Hematopoietic multipotent progenitor cell treated with erythropoietin and hydrocortisone succinate and interleukin-3 and kit ligand, for 17 days (in vitro differentiated cells): ENCODE results near the gene MANBA.
"Not testable (repeated sequence)": the region's sequence is repeated elsewhere in the genome, so short reads cannot be mapped to it uniquely, and the experiment has no call there.

Experiments used
- DNase-seq: peaks from one replicate; pipeline ENCODE4 v3.0.0-alpha.2; 2015; ENCODE audit warnings: low spot score

MANBA gene

GRCh38 chr4:102619776-102620631 lies 140.8 kb downstream of the MANBA start:
- DNase-seq: not testable (repeated sequence)

GRCh38 chr4:102619021-102619420 lies 141.7 kb downstream of the MANBA start:
- not testable (repeated sequence) for DNase-seq

GRCh38 chr4:102616636-102617035 lies 144.1 kb downstream of the MANBA start:
- no peak for DNase-seq

GRCh38 chr4:102614801-102615200 lies 146.0 kb downstream of the MANBA start:
- DNase-seq: no peak

DNA sequence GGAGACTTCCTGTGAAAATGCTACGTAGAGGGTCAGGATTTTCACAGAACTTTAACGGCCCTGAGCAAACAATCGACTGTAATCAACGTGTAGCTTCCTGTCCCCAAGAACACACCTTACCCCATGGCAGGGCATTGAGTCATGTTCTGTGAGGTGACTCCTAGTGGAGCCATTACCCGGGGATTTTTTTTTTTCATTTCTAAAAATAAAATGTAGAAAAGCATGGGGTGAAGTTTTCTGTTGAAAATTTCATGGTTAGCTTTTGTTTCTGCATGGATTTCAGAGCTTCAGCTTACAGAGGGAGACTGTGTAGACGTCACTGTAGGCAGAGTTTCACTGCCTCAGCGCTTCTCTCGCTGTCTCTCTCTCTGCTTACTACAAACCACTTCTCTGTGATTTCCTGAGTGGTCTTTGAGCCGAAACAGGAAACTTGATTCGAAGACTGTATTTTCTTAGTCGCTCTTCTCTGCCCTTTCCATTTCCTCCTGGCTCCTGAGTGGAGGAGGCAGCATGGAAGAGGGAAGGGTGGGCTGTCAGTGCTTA lies 147.9 kb downstream of the MANBA start:
- no peak for DNase-seq

GRCh38 chr4:102612210-102612609 lies 148.6 kb downstream of the MANBA start:
- DNase-seq: no peak

- no peak for DNase-seq
Measured at GRCh38 chr4:102610476-102610875, 150.3 kb downstream of the MANBA start.

DNA sequence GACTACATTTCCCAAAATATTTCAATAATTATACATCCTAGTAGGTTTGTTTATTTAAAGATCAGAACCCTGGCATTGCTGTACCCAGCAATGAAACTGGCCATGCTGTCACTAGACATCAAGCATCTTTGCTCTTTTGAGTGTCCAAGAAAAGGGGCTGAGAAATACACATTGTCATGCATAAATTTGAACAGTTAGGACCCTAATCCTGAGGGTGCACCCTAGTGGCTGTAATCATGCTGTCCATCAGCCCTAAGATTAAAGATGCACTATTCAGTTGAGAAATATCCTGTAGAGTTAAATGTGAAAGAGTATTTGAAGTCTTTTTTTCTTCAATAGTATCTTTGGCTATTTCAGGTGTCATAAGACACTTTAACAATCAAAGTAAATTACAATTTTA lies 150.8 kb downstream of the MANBA start:
- no peak for DNase-seq

DNA sequence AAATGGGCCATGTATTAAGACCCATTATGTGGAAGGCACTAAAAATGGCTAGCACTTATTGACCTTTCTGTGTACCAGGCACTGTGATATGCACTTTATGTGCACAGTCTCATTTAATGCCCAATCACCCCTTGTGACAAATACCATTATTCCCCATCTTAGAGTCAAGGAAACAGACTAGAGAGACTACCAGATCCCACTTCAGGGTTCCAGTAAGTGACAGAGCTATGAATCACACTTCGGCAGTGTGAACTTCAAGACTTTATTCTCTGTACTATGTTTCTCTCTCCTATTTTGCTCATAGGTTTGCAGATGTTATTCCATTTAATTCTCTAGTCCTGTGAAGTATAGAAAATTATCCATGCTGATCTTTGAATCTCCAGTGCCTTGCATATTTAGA lies 152.6 kb downstream of the MANBA start:
- no peak for DNase-seq

GRCh38 chr4:102606846-102607450 lies 153.8 kb downstream of the MANBA start:
- DNase-seq: no peak

DNA sequence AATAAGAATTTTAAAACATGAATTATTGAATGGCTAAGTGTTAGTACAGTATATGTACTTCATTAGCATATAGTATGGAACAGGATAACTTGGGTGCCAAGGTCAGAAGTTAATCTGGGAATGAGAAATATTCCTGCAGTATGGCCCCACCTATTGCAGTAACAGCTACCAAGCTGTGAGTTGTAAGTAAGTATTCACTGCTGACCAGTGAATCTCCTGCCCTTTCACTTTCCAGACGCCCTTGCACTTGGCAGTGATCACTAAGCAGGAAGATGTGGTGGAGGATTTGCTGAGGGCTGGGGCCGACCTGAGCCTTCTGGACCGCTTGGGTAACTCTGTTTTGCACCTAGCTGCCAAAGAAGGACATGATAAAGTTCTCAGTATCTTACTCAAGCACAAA lies 154.5 kb downstream of the MANBA start:
- no peak for DNase-seq

DNA sequence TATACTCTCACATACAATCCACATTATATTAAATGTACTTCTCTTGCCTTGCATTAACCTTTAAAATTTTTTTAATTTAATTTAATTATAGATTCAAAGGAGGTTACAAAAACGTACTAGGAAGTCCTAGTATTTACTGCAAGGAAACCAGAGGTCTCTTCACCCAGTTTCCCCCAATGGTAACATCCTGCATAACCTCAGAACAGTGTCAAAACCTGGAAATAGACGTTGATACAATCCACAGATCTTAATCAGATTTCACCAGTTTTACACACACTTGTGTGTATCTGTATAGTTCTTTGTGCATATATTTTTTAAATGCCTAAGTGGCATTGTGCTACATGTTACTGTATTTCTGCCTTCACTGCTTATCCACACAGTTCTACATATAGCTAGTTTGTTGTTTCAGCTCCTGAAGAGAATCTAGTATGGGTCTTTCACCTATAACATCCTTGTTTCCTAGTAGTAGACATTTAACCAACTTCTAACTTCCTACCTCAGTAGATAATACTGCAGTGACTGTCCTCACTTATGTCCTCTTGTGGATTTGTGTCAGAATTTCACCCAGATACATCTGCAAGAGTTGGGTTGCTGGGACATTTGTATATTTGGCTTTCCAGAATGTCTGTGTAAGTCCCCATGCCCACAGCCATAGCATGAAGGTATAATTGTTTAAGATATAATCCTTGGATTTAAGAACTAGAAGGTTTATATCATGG lies 156.4 kb downstream of the MANBA start:
- no peak for DNase-seq

GRCh38 chr4:102601586-102602227 lies 159.1 kb downstream of the MANBA start:
- no peak for DNase-seq

DNA sequence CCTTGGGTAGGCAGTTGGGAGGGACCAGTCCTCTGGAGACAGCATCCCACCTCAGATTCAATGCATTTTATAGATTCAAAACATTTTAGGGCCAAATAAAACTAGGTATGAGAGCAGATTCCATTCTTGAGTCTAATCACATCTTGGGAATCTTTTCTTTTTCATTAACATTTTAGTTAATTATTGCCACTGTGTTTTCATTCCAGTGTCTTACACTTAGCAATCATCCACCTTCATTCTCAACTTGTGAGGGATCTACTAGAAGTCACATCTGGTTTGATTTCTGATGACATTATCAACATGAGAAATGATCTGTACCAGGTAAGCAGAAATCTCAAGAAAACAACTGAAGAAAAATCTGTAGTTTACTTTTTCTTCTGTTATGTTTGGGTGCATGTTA lies 160.1 kb downstream of the MANBA start:
- no peak for DNase-seq

DNA sequence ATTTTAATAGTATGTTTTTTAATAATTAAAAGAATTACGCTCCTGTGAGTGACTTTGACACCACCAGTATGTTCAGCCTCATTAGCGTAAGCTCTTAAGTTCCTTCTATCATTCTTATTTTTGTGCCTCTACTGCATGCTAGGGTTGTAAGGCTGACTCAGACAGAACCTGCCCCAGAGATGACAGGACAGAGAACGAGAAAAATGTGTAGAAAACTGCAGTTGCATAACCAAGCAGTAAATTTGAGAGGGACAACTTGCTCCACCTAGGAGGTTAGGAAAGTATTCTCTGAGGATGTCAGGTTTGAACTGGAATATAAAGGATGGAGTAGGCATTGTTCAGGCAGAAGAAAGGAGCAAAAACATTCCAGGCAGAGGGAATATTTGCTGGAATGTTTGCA lies 160.9 kb downstream of the MANBA start:
- no peak for DNase-seq

DNA sequence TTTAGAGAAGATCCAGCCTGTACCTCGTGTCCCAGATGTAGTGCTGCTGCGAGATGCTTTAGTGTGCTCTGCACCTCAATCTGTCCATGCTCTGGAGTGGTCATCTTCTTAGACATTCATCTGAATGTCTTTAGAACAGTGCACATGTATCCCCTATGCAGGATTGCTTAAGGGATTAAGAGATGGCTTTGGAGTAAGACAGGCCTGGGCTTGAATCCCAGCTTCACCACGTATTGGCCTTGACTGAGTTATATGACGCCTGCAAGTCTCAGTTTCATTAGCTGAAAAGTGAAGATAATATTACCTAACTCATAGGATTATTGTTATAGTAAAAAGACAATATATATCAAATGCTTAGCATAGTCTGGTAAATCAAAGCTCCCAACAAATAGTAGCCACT lies 161.3 kb downstream of the MANBA start:
- no peak for DNase-seq

DNA sequence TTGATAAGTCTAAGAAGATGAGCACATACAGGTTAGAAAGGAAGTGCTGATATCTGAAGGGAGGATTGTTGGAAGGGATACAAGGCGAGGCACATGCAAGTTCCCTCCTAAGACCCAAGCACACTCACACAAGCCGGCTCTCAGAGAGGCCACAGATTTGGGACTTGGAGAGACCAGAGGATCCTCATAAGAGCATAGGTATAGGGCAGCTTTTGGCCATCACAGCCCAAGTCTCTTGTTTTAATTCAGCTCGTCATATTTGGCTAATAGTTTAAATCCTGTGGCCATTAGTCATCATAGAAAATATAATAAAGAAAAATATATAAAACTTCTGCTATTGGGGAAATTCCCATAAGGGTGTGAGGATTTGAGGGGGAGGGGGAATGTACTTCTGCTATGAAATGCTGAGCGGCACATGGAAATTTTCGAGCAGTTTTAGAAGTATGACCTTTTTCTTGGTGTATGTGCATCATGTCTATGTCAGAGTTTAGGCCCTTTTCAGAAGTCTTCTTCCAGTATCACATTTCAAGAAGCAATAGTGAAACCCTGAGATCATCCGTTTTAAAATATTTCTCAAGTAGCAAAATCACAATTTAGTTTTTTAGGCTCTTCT lies 161.9 kb downstream of the MANBA start:
- no peak for DNase-seq

- no peak for DNase-seq
Measured at GRCh38 chr4:102598086-102598761, 162.5 kb downstream of the MANBA start.

- DNase-seq: no peak
Measured at GRCh38 chr4:102596532-102596931, 164.2 kb downstream of the MANBA start.

DNA sequence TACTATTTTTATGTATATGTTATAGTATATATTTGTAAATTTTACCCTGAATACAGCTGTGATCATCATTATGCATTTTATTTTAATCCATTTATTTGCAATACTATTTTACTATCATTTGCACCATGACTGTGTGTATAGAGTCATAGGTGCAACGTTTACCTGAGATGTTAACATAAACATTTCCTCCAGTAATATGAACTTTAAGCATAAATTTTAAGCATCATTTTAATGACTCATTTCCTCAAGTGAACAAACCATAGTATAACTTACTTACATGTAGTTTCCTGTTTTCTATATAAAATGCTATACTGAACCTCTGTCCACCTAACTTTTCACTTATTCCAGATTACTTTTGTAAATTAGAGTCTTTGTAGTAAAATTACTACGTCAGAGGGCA lies 166.8 kb downstream of the MANBA start:
- DNase-seq: no peak

DNA sequence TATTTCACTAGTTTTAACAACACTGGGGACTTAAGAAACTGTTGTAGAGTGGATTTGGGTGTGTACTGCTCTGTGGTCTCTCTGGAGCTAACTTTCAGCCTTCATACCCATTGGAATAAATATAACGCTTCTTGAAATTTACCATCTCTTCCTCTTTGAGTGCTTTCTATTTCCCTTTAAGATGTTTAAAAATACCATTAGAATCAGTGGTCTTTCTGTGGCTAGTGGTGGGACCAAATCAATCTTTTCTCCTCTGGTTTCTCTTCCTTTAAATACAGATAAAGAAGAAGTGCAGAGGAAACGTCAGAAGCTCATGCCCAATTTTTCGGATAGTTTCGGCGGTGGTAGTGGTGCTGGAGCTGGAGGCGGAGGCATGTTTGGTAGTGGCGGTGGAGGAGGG lies 167.6 kb downstream of the MANBA start:
- no peak for DNase-seq
